ENCODE results near the gene ABCC6. TPM values are rescaled to one million over a fixed set of nuclear protein-coding genes. Genes with fewer than 3 reads are reported as not detected.

ABCC6 gene
- total and polyA plus RNA-seq, 2 donors (not counting 3 experiments of a cell fraction or from before 2014, with no cell fraction given): 0.07 to 0.84 TPM

- Histone ChIP-seq H3K79me2 (ENCODE audit: control insufficient read depth, insufficient read depth, low read length) (no peaks in the 10 kb centered on the region), H3K9ac (replicated peaks; ENCODE audit: extremely low read depth, insufficient read depth, low read length) (no peak overlapping the region), H3K9me3 (replicated peaks; ENCODE audit: control insufficient read depth, insufficient read depth, low read length) (no peaks in the 10 kb centered on the region), H3K36me3 (ENCODE audit: control insufficient read depth in 2 of 2, extremely low read depth in 1 of 2, insufficient read depth in 2 of 2, low read length in 2 of 2) (peaks cover 23 to 35% of the 10 kb centered on the region in 2 experiments), H3K4me3 (replicated peaks in 1 of 3; ENCODE audit: insufficient read depth in 1 of 3, low read depth in 1 of 3, low read length in 3 of 3) (no peak overlapping the region), H2AFZ (ENCODE audit: low read depth, low read length) (no peak overlapping the region), H3K4me1 (ENCODE audit: control insufficient read depth, extremely low read depth, insufficient read depth, low read length) (no peaks in the 10 kb centered on the region), H3K27me3 (ENCODE audit: control insufficient read depth in 2 of 2, insufficient read depth in 2 of 2, low read length in 2 of 2) (no peaks in the 10 kb centered on the region), H3K27ac (ENCODE audit: insufficient read depth, low read depth, low read length) (no peak overlapping the region), H3K9me1 (replicated peaks; ENCODE audit: control insufficient read depth, extremely low read depth, insufficient read depth, low read length) (no peaks in the 10 kb centered on the region), H4K20me1 (replicated peaks; ENCODE audit: control insufficient read depth, extremely low read depth, insufficient read depth, low read length) (no peaks in the 10 kb centered on the region), H3K4me2 (ENCODE audit: insufficient read depth, low read length) (no peak overlapping the region)
- FAIRE-seq (no peak), DNase-seq (ENCODE audit: low read depth, low spot score) (no peak)
- ChIA-PET CTCF (no interaction called here), POLR2A (no interaction called here)
- dilution Hi-C loops (cut with MboI; ENCODE audit: extremely low pct_ligation_motif_present, low sequenced_read_pairs): no loop called here
- TF ChIP-seq MYC (IDR thresholded peaks at IDR 0.05; ENCODE audit: low read depth, low read length) (no peak), JUN (IDR thresholded peaks at IDR 0.05; ENCODE audit: borderline replicate concordance, insufficient read depth, insufficient read length, low read depth) (no peak), FOS (IDR thresholded peaks at IDR 0.05; ENCODE audit: borderline replicate concordance, insufficient read depth, low read length) (no peak), EZH2 (IDR thresholded peaks at IDR 0.05; ENCODE audit: borderline replicate concordance, low read depth, low read length, severe bottlenecking) (no peak), POLR2A (IDR thresholded peaks at IDR 0.05; ENCODE audit: low read depth, low read length) (no peak), MAX (IDR thresholded peaks at IDR 0.05; ENCODE audit: insufficient read depth, insufficient read length) (no peak), POLR2AphosphoS5 (IDR thresholded peaks at IDR 0.05; ENCODE audit: insufficient read depth, low read depth, low read length) (no peak), GATA2 (IDR thresholded peaks at IDR 0.05; ENCODE audit: insufficient read depth, insufficient read length, low read depth, low read length) (no peak), CTCF (IDR thresholded peaks at IDR 0.05; ENCODE audit: extremely low read depth in 1 of 2, insufficient read depth in 1 of 2, low read depth in 1 of 2, low read length in 2 of 2) (no peak)
- intact Hi-C loops (cut with micrococcal nuclease): no loop called here
- no TSS peak for BruUV-seq (replicated peaks)
These were observed 91.6 kb downstream of the ABCC6 start for GRCh38 chr16:16131659-16132058.

Data from endothelial cell of umbilical vein (primary cell).